HL-60/S4 (cell line): ENCODE data around the gene UTP4.

ENCODE experiments used
- in situ Hi-C: fragments of 300-500 bp; cut with MboI; formaldehyde crosslinking; loops from 2 replicates; pipeline ENCODE4 v1.14.3; 2022; ENCODE audit warnings: low sequenced_read_pairs

The UTP4 gene

DNA sequence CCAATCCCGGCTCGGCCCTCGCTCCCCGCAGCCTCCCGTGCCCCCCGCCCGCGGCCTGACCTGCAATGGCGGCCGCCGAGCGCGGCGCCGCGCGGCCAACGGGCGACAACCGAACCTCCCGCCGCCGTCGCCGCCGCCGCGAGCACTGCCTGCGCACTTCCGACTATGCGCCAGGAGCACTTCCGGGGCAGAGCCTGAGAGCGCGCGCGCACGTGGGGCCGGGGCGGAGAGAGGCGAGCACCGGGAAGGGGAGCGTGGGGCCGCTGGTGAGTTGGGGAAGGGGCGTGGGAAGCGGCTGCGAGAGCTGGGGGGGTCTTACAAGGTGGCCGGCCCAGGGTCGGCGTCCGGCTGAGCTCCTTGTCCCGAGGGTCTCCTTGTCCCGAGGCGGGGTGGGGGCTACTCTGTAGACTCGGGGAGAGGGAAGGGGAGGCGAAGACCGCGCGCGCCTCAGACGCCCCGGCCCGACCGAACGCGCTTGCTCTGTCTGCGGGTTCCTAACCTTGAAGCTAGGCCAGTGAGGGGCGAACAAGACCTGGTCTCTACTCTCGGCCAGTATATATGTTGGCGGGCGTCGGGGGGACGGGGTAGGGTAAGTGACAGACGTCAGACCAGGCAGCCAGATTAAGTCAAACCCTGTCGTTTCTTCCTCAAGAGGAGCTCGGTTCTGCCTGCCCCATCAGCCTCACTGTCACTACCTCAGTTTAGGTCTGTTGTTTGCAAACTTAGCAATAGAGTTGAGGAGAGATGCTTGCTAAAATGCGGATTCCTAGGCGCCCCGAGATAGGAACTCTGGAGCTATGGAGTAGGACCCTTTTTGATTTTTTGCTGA is at the start of gene UTP4, which contains the start of gene CHTF8:
TSS of gene UTP4 (plus strand) at position 226 of the 829 bp plus-strand sequence. CDS start 811 bp downstream, outside the sequence.
TSS of gene CHTF8 (minus strand) at position 165 of the 829 bp plus-strand sequence. CDS start 11,130 bp downstream, outside the sequence.
- in situ Hi-C loops: no loop called here

DNA sequence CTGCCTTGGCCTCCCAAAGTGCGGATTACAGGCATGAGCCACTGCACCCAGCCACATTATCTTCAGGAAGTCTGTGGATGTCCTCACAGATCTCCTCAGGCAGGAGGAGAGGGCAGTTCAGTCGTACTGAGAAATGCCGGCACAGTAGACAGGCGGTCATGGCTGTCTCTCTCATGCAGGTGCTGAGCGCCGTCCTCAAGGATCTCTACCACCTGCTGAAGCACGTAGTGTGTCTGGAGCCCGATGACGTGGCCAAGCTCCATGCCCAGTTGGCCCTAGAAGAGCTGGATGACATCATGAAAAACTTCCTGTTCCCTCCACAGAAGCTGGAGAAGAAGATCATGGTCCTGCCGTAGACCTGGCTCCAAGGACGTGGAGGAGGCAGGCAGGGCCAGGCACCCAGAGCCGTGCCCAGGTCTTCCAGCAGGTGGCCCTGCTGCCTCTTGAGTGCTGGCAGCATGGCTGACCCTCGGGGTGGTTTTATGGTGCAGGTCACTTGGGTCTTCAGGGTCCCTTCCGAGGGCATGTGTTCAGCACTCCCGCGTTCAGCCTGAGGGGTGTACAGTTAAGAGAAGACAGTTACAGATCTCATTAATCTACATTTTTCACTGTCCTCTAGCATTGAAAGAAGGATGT is 49.0 kb upstream of the UTP4 start:
- in situ Hi-C loops: loop anchor here (25.0 kb wide), 1 partner anchor 96 kb away; no protein-coding TSS in a partner anchor

DNA sequence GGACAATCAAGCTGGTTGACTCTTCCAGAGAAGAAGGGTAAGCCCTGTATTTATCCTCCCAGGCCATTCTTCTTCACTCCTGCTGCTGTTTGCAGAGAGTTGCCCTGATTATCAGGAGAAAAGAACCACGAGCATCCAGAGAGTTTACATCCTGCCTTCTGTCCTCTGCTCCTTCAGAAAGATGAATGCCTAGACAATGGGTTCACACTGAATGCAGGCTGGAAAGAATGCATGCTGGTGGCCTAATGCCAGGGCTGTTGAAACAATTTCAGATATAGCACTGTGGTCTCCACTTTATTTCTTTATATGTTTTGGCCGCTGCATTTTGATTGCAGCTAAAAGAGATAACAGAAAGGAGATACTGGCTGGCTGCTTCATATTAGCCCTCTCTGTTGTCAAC is 48.2 kb upstream of the UTP4 start:
- in situ Hi-C loops: loop anchor here (25.0 kb wide), 1 partner anchor 97 kb away; no protein-coding TSS in a partner anchor

DNA sequence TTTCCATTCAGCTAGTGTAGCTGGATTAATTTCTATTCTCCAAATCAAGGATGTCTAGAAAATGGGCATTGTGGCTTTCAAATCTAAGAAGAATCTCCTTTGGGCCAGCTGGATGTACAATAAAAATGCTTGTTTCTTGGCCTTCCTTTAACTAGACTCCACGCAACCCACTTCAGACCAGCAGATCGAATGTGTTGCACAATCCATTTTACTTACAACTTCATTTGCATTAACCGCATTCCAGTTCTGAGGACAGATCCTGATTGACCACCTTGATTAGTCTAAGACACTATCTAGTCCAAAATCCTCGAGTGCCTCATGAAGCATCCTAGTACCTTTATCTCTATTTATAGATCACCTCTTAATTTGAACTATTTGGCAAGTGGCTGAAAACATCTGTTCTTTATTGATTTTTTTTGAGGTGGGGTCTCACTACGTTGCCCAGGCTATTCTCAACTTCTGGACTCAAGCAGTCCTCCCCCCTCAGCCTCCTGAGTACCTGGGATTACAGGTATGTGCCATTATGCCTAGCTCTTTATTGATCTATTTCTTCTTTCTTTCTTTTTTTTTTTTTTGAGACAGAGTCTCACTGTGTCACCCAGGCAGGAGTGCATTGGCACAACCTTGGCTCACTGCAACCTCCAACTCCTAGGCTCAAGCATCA is 47.3 kb upstream of the UTP4 start:
- in situ Hi-C loops: loop anchor here (25.0 kb wide), 1 partner anchor 98 kb away; no protein-coding TSS in a partner anchor

DNA sequence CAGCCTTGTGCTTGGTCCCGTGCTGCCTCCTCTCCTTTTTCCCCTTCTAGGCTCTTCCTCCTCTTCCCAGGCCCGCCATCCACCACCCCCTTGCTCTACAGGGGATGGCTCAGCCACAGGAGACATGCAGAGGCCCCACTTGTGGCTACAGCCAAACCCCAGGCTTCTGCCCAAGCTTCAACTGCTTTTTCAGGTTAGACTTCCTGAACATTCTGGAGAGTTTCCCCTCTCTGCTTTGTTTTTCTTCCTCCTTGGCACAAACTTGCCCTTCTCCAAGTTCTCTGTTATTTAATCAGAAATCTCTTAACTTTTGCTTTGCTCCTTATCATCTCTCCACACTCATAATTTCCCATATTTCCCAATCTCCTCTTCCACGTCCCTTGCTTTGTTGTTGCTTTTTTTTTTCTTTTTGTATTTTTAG is 45.3 kb upstream of the UTP4 start:
- in situ Hi-C loops: loop anchor here (25.0 kb wide), 1 partner anchor 100 kb away; no protein-coding TSS in a partner anchor

DNA sequence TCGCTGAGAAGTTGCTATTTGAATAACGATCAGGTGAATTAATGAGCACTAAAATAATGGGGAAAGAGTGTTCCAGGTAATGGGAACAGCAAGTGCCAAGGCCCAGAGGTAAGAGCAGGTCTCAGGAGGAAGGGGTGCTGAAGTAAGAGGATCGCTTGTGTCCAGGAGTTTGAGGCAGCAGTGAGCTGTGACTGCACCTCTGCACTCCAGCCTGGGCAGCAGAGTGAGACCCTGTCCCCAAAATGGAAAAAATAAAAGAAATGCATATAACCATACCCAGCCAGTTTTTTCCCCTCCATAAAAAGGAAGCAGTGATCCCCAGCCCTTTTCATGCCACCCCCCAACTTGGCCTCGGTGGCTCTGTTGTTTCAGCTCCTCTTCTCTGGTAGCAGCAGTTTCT is 43.8 kb upstream of the UTP4 start:
- in situ Hi-C loops: loop anchor here (25.0 kb wide), 1 partner anchor 101 kb away; no protein-coding TSS in a partner anchor

DNA sequence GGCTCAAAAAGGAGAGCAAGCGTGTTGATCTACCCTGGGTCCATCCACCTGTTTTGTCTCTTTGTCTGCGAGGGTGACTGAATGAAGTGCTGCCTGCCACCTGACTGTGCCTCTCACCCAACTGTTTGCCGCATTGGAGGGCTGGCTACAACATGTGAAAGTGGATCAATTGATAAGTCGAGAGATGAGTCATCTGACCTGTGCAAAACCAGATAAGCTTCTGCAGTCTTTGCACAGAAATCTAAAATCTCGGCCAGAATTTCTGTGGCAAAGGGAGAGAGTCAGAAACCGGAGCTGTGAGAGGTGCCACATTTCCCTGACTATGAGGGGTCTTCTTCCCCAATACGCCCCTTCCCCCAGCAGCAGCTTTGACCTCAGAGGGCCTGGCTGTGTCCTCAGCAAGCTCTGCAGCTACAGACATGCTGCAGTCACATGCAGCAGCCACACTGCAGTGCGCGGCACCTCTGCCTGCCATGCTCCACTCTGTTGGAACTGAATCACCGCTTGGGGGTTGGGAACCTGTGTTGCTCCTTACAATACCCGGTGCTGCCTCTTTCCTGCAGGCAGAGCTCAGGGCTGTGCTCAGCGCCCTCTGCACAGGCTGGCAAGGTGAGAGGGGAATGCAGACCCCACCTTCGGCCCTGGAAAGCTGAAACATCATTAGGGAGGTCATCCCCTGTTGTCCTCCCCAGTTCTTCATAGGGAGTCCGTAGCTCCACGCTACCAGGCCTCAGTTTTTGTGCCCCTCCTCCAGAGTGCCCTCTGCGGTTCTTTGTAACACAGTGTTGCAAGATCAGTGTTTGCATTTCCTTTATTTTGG is 43.1 kb upstream of the UTP4 start:
- in situ Hi-C loops: loop anchor here (25.0 kb wide), 1 partner anchor 102 kb away; no protein-coding TSS in a partner anchor

DNA sequence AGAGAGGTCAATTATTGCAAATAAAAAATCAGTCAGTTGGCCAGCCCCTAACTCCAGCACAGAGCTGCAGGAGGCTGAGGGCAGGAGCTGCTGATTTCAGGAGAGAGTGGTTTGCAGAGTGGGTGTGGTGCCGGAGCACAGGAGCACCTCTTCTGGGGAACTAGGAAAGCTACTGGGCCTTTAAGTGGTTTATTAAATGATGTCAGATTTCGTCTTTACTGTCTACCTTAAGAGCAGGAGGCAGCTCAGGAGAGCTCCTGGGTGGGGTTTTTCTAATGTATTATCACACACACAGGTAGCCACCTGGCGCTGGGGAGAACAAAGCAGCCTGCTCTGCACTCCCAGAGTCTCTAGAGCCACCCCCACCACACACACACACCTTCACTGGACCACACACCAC is 38.5 kb upstream of the UTP4 start:
- in situ Hi-C loops: loop anchor here (25.0 kb wide), 1 partner anchor 107 kb away; no protein-coding TSS in a partner anchor

DNA sequence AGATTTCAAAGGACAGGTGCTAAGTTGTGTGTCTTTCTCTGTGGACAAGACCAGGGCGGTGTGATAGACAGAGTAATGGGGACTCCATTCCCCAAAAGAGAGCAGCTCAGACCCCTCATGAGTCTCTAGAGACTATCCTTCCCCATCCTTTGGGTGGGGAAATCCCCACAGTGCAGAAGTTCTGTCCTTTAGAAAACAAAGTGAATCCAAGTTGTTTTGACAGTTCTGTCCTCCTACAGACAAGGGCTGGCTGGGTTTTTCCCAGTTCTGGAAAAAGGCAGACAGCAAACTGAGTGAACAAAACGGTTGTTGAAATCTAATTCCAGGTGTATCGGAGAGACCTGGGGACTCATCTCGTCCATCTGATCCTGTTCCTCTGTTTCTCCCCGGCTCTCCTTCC is 37.9 kb upstream of the UTP4 start:
- in situ Hi-C loops: loop anchor here (25.0 kb wide), 1 partner anchor 107 kb away; no protein-coding TSS in a partner anchor

DNA sequence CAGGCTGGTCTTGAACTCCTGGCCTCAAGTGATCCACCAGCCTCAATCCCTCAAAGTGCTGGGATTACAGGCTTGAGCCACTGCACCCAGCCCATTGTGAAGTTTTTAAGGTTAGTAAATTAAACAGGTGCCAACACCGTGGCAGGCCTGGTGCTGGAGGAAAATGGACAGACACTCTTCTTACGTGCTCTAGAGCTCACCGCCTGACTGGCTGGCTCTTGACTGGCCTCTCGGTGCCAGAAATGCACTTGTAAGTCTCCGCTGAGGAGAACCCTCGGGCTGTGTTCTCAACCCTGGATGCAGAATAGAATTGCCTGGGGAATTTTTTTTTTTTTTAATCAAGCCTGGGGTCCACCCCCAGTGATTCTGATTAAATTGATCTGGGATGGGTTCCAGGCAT is 37.3 kb upstream of the UTP4 start:
- in situ Hi-C loops: loop anchor here (25.0 kb wide), 1 partner anchor 108 kb away; no protein-coding TSS in a partner anchor

DNA sequence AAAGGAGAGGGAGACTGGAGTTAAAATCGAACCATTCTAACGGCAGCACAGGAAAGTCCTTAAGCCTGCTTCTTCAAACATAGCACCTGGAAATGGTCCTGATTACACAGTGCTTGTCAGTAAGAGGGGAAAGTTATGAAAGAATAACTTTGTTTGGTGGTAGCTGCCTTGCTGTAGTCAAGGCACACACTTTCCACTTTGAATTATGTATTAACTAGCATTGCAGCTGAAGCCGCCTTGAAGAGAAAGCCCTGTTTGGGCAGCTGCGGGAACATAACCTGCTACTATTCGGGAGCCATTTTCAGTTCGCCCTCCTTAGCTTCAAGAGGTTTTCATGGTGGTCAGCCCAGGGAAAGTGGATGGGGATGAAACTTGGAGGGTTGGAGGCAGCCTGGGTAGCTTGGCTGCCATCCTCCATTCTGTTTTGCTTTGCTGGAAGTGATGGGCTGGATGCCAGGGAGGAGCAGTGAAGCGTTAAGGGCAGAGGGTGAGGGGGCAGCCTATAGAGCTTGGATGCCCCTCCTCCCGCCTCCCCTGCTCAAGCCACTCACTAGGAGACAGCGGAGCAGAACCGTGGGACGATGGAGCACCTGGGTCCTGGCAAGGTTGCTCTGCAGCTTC is 32.3 kb upstream of the UTP4 start:
- in situ Hi-C loops: loop anchor here (25.0 kb wide), 3 partner anchors 188 to 563 kb away; partner anchors contain the start of gene ZFP90

DNA sequence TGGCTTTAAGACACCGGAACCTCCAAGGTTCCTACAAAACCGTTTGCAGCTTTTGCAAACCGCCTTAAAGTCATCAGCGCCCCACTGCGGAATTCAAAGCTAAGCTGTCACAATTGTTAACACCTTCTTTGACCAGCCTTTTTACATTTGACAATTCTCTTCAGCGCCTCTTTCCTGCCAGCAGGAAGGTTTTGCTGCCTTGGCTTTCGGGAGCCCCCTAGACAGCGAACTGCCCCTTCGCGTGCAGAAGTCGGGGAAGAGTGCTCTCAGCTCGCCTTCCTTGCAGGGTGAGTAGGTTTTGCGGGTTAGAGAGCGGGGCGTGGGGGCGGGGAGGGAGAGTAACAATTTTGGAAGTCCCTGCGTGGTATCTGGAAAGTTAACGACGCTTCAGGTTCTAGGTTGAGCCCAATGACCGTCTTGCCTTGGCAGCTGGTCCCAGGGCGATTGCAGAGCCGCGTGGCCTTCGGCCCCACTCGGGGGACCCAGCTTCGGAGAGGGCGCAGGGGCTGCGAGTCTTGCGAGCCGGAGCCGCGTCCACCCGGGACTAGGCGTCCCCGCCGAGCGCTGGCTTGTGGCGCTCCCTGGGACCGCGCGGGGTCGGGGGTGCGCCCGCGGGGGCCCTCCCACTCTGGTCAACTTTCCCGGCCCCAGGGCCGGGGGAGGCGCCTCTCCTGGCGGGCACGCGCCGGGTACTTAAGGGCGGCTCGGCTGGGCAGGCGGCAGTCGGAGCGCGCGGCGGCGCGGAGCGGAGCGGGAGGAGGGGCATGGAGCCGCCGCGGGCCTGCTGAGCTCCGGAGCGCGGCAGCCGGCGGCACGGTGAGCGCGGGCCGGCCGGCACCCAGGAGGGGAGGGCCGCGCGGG is 26.7 kb upstream of the UTP4 start, which contains the start of gene HAS3:
TSS of gene HAS3 (plus strand) at position 153 of the 861 bp plus-strand sequence. CDS start 3,743 bp downstream, outside the sequence.
- in situ Hi-C loops: loop anchor here (25.0 kb wide), 3 partner anchors 193 to 568 kb away; partner anchors contain the start of gene ZFP90

DNA sequence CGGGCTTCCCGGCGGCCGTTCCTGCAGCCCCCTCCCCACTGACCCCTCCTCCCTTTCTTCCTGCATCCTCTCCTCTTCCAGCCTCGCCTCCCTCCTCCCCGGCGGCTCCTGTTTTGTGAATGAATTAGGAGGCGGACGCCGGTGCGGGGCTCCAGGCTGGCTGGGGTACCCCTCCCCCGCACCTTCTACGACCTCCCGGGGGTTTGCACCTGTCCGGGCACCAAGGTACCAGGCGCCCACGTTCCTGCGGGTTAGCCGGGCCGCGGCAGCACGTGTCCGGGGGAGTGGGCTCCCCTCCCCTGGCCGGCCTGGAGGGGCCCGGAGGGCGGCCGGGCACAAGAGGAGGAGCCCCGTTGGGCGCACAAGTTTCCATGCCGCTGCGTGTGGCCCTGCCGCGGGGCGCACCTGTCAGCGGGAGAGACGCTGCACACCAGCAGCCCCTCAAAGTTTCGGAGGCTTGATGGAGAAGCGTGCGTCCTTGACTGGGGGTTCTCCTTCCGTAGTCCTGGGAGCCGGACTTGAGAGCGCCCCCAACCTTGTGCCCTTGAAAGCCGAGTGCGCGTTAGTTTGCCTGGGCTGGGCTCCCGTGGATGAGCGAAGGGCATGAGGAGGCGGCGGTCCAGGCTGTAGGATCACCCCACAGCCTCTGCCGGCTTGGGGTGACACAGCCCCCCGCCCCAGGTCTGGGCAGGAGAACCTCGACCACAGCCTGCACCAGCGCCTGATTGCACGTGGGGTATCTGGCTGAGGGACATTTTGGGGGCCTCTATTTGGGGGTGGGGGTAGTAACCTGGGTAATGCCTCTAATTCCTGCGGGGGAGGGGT is 25.7 kb upstream of the UTP4 start:
- in situ Hi-C loops: loop anchor here (25.0 kb wide), 3 partner anchors 194 to 569 kb away; partner anchors contain the start of gene ZFP90

DNA sequence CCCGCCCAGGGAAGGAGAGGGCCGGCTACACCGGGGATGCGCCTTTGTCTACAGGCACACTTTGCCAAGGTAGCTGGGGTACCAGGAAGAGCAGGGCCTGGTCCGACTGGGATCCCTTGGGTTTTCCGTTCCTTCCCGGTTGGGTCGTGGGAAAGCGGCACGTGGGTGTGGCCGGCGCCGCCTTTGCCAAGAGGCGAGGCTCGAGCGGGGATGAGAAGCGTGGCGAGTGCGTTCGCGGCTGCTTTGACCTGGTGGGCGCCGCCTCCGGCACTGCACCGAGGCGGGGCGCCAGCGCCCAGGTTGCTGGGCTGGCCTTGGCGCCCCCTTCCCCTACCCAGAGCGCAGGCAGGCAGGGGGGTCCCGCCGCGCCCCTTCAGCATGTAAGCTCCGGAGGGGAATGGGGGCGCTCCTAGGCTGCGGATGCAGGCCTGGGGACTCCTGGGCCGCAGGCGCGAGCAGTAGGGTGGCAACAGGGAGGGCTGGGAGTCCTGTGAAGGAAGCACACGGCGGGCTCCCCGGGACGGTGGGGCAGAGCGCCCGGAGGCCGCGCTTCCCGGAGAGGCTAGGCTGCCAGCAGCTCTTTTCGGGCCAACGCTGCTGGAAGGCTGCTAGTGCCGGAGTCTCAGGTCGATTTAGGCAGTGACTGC is 25.0 kb upstream of the UTP4 start:
- in situ Hi-C loops: loop anchor here (25.0 kb wide), 3 partner anchors 195 to 570 kb away; partner anchors contain the start of gene ZFP90

DNA sequence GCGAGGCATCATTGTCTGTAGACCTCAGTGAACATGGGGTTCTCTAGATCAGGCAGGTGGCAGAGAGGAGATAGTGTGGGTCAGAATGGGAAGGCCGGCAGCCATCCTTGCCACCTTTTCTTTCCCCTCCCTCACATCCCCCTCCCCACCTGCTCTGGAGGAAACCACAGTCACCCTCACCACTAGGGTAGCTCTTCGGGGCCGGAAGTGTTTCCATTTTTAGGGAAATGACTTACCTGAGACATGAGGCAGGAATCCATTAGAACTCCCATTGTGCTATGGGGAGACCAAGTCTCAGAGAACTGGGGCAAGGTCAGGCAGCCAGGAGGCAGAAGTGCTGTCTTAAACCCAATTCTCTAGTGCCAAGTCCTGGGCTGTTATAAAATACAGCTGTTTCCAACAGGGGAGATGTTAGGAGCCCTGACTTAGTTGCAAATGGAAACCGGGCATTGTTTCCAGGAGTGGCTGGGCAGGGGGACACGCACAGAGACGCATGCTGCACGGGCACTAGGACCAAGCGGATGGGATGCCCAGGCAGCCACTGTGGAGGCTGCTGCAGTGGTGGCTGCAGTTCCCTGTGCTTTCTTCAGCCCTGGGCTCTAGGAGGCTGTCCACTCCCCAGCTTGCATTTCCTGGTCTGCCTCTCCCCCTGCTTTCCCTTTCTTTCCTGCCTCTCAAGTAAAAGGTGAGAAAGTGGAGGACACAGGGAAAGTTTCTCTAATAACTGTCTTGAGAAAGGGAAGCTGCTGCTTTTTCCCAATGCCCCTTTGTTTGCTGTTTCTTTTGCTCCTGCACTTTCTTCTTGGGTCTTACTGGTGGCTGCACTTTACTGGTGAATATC is 24.2 kb upstream of the UTP4 start:
- in situ Hi-C loops: loop anchor here (25.0 kb wide), 3 partner anchors 196 to 571 kb away; partner anchors contain the start of gene ZFP90

DNA sequence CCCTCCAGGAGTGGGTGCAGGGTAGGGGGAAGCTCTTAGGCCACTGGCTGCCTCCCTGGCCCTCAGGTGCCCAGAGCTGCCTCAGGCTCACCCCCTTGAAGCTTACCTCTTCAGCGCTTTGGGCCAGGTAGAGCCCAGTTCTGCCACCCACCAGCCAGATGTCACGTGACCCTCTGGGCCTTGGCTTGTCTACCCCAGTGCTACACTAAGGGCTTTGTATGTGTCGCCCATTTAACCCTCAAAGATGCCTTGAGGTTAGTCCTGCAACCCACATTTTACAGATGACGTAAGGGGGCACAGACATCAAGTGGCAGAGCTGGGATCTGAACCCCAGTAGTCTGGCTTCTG is 23.6 kb upstream of the UTP4 start:
- in situ Hi-C loops: loop anchor here (25.0 kb wide), 3 partner anchors 197 to 572 kb away; partner anchors contain the start of gene ZFP90
